Peyer's patch (tissue), 4 donors: Measurements from ENCODE around the gene KRTCAP2. TPM values are rescaled to one million over a fixed set of nuclear protein-coding genes. Genes with fewer than 3 reads are reported as not detected.
A peak's percentile ranks its signal among the peaks of the same experiment; 100 is the strongest.

Experiments used
- DNase-seq, 3 donors: peaks; one replicate each; pipeline ENCODE4 v3.0.0-alpha.2; 2017 to 2019
- H3K27ac ChIP-seq, 4 donors: fragments of 200-600 bp; sonication (generic); one replicate each; pipeline ENCODE4 v1.5.1; 2016 to 2019
- H3K27me3 ChIP-seq, 2 donors: fragments of 200-600 bp; sonication (generic); one replicate each; pipeline ENCODE4 v1.5.1; 2019
- H3K36me3 ChIP-seq, 3 donors: fragments of 200-600 bp; sonication (generic); one replicate each; pipeline ENCODE4 v1.5.1; 2016 to 2019
- H3K4me1 ChIP-seq, 4 donors: fragments of 200-600 bp; sonication (generic); one replicate each; pipeline ENCODE4 v1.5.1; 2016 to 2019
- H3K4me3 ChIP-seq, 4 donors: fragments of 200-600 bp; sonication (generic); 1 replicate in 3 of 4; 2 replicates in 1 of 4; pipeline ENCODE4 v1.5.1; 2016 to 2019; ENCODE audit warnings: mild to moderate bottlenecking in 1 of 4
- H3K9me3 ChIP-seq, 4 donors: fragments of 200-600 bp; sonication (generic); one replicate each; pipeline ENCODE4 v1.5.1; 2016 to 2019; ENCODE audit warnings: mild to moderate bottlenecking in 1 of 4
- CTCF ChIP-seq, 6 experiments: fragments of 450-650 bp in 4 of 6; fragments of 200-600 bp in 2 of 6; sonication (generic) in 1 of 6; IDR thresholded peaks; one replicate each; pipeline ENCODE4 v1.5.1; 2017 to 2019; ENCODE audit warnings: antibody characterized with exemption in 6 of 6, mild to moderate bottlenecking in 3 of 6, moderate library complexity in 1 of 6
- POLR2A ChIP-seq, 2 donors: fragments of 450-650 bp; IDR thresholded peaks; one replicate each; pipeline ENCODE4 v1.5.1; 2017; ENCODE audit warnings: antibody characterized with exemption in 2 of 2, mild to moderate bottlenecking in 2 of 2, moderate library complexity in 2 of 2
- total RNA-seq, 4 donors: library from RNA; depleted of rRNA; stranded (reverse); fragments of >200 nt; gene quantifications; one replicate each; pipeline ENCODE4 v1.1.0, GENCODE V29; 2016

Gene KRTCAP2
- total RNA-seq, 4 donors from 2014 or later: 111 to 137 (median 117) TPM

GRCh38 chr1:155134880-155135414 lies 38.2 kb downstream of the KRTCAP2 start:
- peaks cover 0 to 38% (median 0%) of the 10 kb centered on the region in 3 donors for H3K36me3 ChIP-seq

GRCh38 chr1:155134322-155134721 lies 38.8 kb downstream of the KRTCAP2 start:
- TF ChIP-seq CTCF (IDR thresholded peaks at IDR 0.05): no peak
- TF ChIP-seq POLR2A (IDR thresholded peaks at IDR 0.05): no peak
- H3K9me3 ChIP-seq: no peaks in the 10 kb centered on the region
- peak overlapping the region in 3 of 4 donors; percentile 97 to 98 (median 98) for H3K27ac ChIP-seq
- peak in 1 of 3 donors; percentile 54 for DNase-seq
- peaks cover 0 to 50% (median 13%) of the 10 kb centered on the region in 4 donors for H3K4me1 ChIP-seq
- peak overlapping the region in 2 of 4 donors; percentile 63 to 87 for H3K4me3 ChIP-seq
- H3K27me3 ChIP-seq: no peaks in the 10 kb centered on the region
- peaks cover 0 to 38% (median 0%) of the 10 kb centered on the region in 3 donors for H3K36me3 ChIP-seq

More at GRCh38 chr1:155134880-155135414, 38.2 kb downstream of the KRTCAP2 start:
- Histone ChIP-seq H3K4me3 (peak overlapping the region; percentile 63 to 87 (median 73)), H3K27me3 (no peaks in the 10 kb centered on the region), H3K4me1 (peaks cover 0 to 51% (median 13%) of the 10 kb centered on the region in 4 donors), H3K9me3 (no peaks in the 10 kb centered on the region), H3K27ac (peak overlapping the region; percentile 92 to 98 (median 98))
- TF ChIP-seq POLR2A (IDR thresholded peaks at IDR 0.05): peak; percentile 39 to 85
- no peak for TF ChIP-seq CTCF (IDR thresholded peaks at IDR 0.05)
- peak; percentile 56 to 95 (median 93) for DNase-seq

GRCh38 chr1:155133799-155134281 lies 39.3 kb downstream of the KRTCAP2 start:
- Histone ChIP-seq H3K9me3 (no peaks in the 10 kb centered on the region), H3K4me1 (peaks cover 0 to 49% (median 13%) of the 10 kb centered on the region in 4 donors), H3K4me3 (peak overlapping the region in 1 of 4 donors; percentile 63), H3K36me3 (peaks cover 0 to 38% (median 0%) of the 10 kb centered on the region in 3 donors), H3K27ac (peak overlapping the region in 3 of 4 donors; percentile 97 to 98 (median 98)), H3K27me3 (no peaks in the 10 kb centered on the region)
- peak in 2 of 3 donors; percentile 62 to 66 for DNase-seq
- TF ChIP-seq POLR2A (IDR thresholded peaks at IDR 0.05) (peak in 1 of 2 donors; percentile 8), CTCF (IDR thresholded peaks at IDR 0.05) (no peak)

GRCh38 chr1:155131856-155132255 lies 41.2 kb downstream of the KRTCAP2 start:
- DNase-seq: no peak
- H3K27ac ChIP-seq: peak overlapping the region in 3 of 4 donors; percentile 51 to 98 (median 98)
- H3K9me3 ChIP-seq: no peaks in the 10 kb centered on the region
- peaks cover 0 to 34% (median 0%) of the 10 kb centered on the region in 3 donors for H3K36me3 ChIP-seq
- no peak for TF ChIP-seq POLR2A (IDR thresholded peaks at IDR 0.05)
- TF ChIP-seq CTCF (IDR thresholded peaks at IDR 0.05): no peak
- peak overlapping the region in 2 of 4 donors; percentile 6 to 63 for H3K4me3 ChIP-seq
- peaks cover 0 to 30% (median 20%) of the 10 kb centered on the region in 4 donors for H3K4me1 ChIP-seq
- H3K27me3 ChIP-seq: no peaks in the 10 kb centered on the region

GRCh38 chr1:155131285-155131684 lies 41.8 kb downstream of the KRTCAP2 start:
- Histone ChIP-seq H3K36me3 (peaks cover 0 to 34% (median 0%) of the 10 kb centered on the region in 3 donors), H3K9me3 (no peaks in the 10 kb centered on the region), H3K4me3 (peak overlapping the region in 2 of 4 donors; percentile 63 to 69), H3K4me1 (peaks cover 0 to 28% (median 20%) of the 10 kb centered on the region in 4 donors), H3K27ac (peak overlapping the region in 3 of 4 donors; percentile 87 to 98 (median 98)), H3K27me3 (no peaks in the 10 kb centered on the region)
- TF ChIP-seq CTCF (IDR thresholded peaks at IDR 0.05): no peak
- TF ChIP-seq POLR2A (IDR thresholded peaks at IDR 0.05): peak; percentile 93 to 96
- DNase-seq: peak in 2 of 3 donors; percentile 87 to 88
